ENCODE data around the gene TRAPPC10. TPM values are rescaled to one million over a fixed set of nuclear protein-coding genes. Genes with fewer than 3 reads are reported as not detected.

The TRAPPC10 gene
- total and polyA plus RNA-seq, 10 of the 15 experiments (the other 5 are each of a cell fraction or from before 2014, with no cell fraction given) = 1.1 to 39.6 (median 28.2) TPM

GRCh38 chr21:43966946-43967512 lies 45.1 kb upstream of the TRAPPC10 start (continued):
- no peak for TF ChIP-seq RCOR1 (conservative IDR thresholded peaks at IDR 0.05; ENCODE audit: low read depth, low read length)
- TF ChIP-seq TARDBP (IDR thresholded peaks at IDR 0.05; ENCODE audit: borderline replicate concordance) = no peak
- no peak for TF ChIP-seq CUX1 (IDR thresholded peaks at IDR 0.05; ENCODE audit: insufficient replicate concordance, low read depth, low read length)
- TF ChIP-seq POU2F2 (IDR thresholded peaks at IDR 0.05; ENCODE audit: borderline replicate concordance, low read depth, low read length) = no peak
- no peak for TF ChIP-seq RUNX3 (IDR thresholded peaks at IDR 0.05; ENCODE audit: low read length)
- TF ChIP-seq E4F1 (IDR thresholded peaks at IDR 0.05; ENCODE audit: borderline replicate concordance, partially characterized antibody) = no peak
- TF ChIP-seq RFX5 (IDR thresholded peaks at IDR 0.05; ENCODE audit: low read depth, low read length) = no peak

All from GM12878 (cell line).